ENCODE measurements around the gene DIS3L.
"Not testable (repeated sequence)": the region's sequence is repeated elsewhere in the genome, so short reads cannot be mapped to it uniquely, and the experiment has no call there.

DIS3L gene

GRCh38 chr15:66310786-66311185 lies 17.4 kb downstream of the DIS3L start:
- DNase-seq (ENCODE audit: low read depth in 2 of 2) = no peak

GRCh38 chr15:66312144-66312543 lies 18.8 kb downstream of the DIS3L start:
- no peak for DNase-seq (ENCODE audit: low read depth in 2 of 2)

- DNase-seq (ENCODE audit: low read depth in 2 of 2) = no peak
These were observed 30.1 kb downstream of the DIS3L start for GRCh38 chr15:66323312-66323928.

GRCh38 chr15:66326051-66326450 lies 32.7 kb downstream of the DIS3L start:
- DNase-seq (ENCODE audit: low read depth in 2 of 2) = no peak

- no peak for DNase-seq (ENCODE audit: low read depth in 2 of 2)
These were observed 34.4 kb downstream of the DIS3L start for GRCh38 chr15:66327736-66328135.

- DNase-seq (ENCODE audit: low read depth in 2 of 2) = no peak
These were observed 35.4 kb downstream of the DIS3L start for GRCh38 chr15:66328771-66329170.

- DNase-seq (ENCODE audit: low read depth in 2 of 2) = not testable (repeated sequence)
These were observed 55.2 kb downstream of the DIS3L start for GRCh38 chr15:66348530-66348929.

GRCh38 chr15:66356077-66356358 lies 62.6 kb downstream of the DIS3L start:
- no peak for DNase-seq (ENCODE audit: low read depth in 2 of 2)

- peak; percentile 91 to 92 for DNase-seq (ENCODE audit: low read depth in 2 of 2)
These were observed 63.2 kb downstream of the DIS3L start, which contains the start of gene TIPIN for GRCh38 chr15:66356359-66357236. Gene TIPIN (minus strand): TSS chr15:66356685. CDS start chr15:66352947, 3,738 bp downstream.

GRCh38 chr15:66359740-66360139 lies 66.4 kb downstream of the DIS3L start:
- no peak for DNase-seq (ENCODE audit: low read depth in 2 of 2)

GRCh38 chr15:66361745-66362460 lies 68.5 kb downstream of the DIS3L start:
- not testable (repeated sequence) for DNase-seq (ENCODE audit: low read depth in 2 of 2)

GRCh38 chr15:66362776-66363175 lies 69.4 kb downstream of the DIS3L start:
- DNase-seq (ENCODE audit: low read depth in 2 of 2) = no peak

GRCh38 chr15:66364944-66365528 lies 71.7 kb downstream of the DIS3L start:
- DNase-seq (ENCODE audit: low read depth in 2 of 2) = no peak

GRCh38 chr15:66369773-66370651 lies 76.6 kb downstream of the DIS3L start:
- no peak for DNase-seq (ENCODE audit: low read depth in 2 of 2)

GRCh38 chr15:66374179-66374578 lies 80.8 kb downstream of the DIS3L start:
- DNase-seq (ENCODE audit: low read depth in 2 of 2) = no peak

GRCh38 chr15:66378814-66379430 lies 85.6 kb downstream of the DIS3L start:
- no peak for DNase-seq (ENCODE audit: low read depth in 2 of 2)

GRCh38 chr15:66381376-66381775 lies 88.0 kb downstream of the DIS3L start:
- not testable (repeated sequence) for DNase-seq (ENCODE audit: low read depth in 2 of 2)

All from fibroblast of skin of left biceps (primary cell).